Measurements from ENCODE around the gene SMIM15. TPM values are rescaled to one million over a fixed set of nuclear protein-coding genes. Genes with fewer than 3 reads are reported as not detected.
"Not testable (repeated sequence)": the region's sequence is repeated elsewhere in the genome, so short reads cannot be mapped to it uniquely, and the experiment has no call there.

Gene SMIM15
- 28.3 TPM for polyA plus RNA-seq

GRCh38 chr5:61162010-61162831 is at the start of gene SMIM15:
Gene SMIM15, minus strand, starts transcription at chr5:61162468. Its CDS starts 2,297 bp downstream, at chr5:61160171.
- Mint-ChIP-seq H3K27ac (peak within 1 kb of the TSS; percentile 90 to 99 (median 97)), H3K9me3 (peaks cover 0 to 8% (median 2%) of the 10 kb centered on the region in 3 donors), H3K27me3 (no peaks in the 10 kb centered on the region), H3K4me1 (peaks cover 22 to 33% (median 23%) of the 10 kb centered on the region in 3 donors), H3K4me3 (peak within 1 kb of the TSS; percentile 92 to 99 (median 99)), H3K36me3 (peaks cover 16% of the 10 kb centered on the region)

- Mint-ChIP-seq H3K27me3 (peaks cover 11% of the 10 kb centered on the region), H3K4me1 (peaks cover 0 to 1% (median 0%) of the 10 kb centered on the region in 3 donors), H3K36me3 (peaks cover 1% of the 10 kb centered on the region), H3K9me3 (peaks cover 10 to 36% (median 23%) of the 10 kb centered on the region in 3 donors), H3K4me3 (no peak overlapping the region), H3K27ac (no peak overlapping the region)
Observed at GRCh38 chr5:61207884-61208283, 45.6 kb upstream of the SMIM15 start.

- H3K4me3 Mint-ChIP-seq: no peak overlapping the region
Observed at GRCh38 chr5:61205013-61205412, 42.7 kb upstream of the SMIM15 start.

GRCh38 chr5:61202213-61202612 is 39.9 kb upstream of the SMIM15 start:
- H3K27me3 Mint-ChIP-seq: peaks cover 19% of the 10 kb centered on the region
- H3K27ac Mint-ChIP-seq: no peak overlapping the region
- H3K4me3 Mint-ChIP-seq: no peak overlapping the region
- no peaks in the 10 kb centered on the region for H3K36me3 Mint-ChIP-seq
- peaks cover 3 to 17% (median 8%) of the 10 kb centered on the region in 3 donors for H3K9me3 Mint-ChIP-seq
- no peaks in the 10 kb centered on the region for H3K4me1 Mint-ChIP-seq

More at GRCh38 chr5:61205013-61205412, 42.7 kb upstream of the SMIM15 start:
- Mint-ChIP-seq H3K27ac (peak overlapping the region in 2 of 3 donors; percentile 27 to 48), H3K36me3 (peaks cover 1% of the 10 kb centered on the region), H3K9me3 (peaks cover 10 to 35% (median 22%) of the 10 kb centered on the region in 3 donors), H3K4me1 (peaks cover 0 to 1% (median 0%) of the 10 kb centered on the region in 3 donors), H3K27me3 (peaks cover 12% of the 10 kb centered on the region)

- Mint-ChIP-seq H3K27me3 (peaks cover 19% of the 10 kb centered on the region), H3K9me3 (peaks cover 3 to 13% (median 8%) of the 10 kb centered on the region in 3 donors), H3K36me3 (no peaks in the 10 kb centered on the region), H3K27ac (no peak overlapping the region), H3K4me3 (no peak overlapping the region), H3K4me1 (no peaks in the 10 kb centered on the region)
Observed at GRCh38 chr5:61200582-61201155, 38.4 kb upstream of the SMIM15 start.

- Mint-ChIP-seq H3K4me3 (no peak overlapping the region), H3K9me3 (peaks cover 1 to 8% (median 7%) of the 10 kb centered on the region in 3 donors), H3K4me1 (no peaks in the 10 kb centered on the region), H3K27ac (no peak overlapping the region), H3K36me3 (no peaks in the 10 kb centered on the region), H3K27me3 (peaks cover 22% of the 10 kb centered on the region)
Observed at GRCh38 chr5:61198606-61199005, 36.3 kb upstream of the SMIM15 start.

- not testable (repeated sequence) for H3K4me3 Mint-ChIP-seq, H3K27ac Mint-ChIP-seq, H3K4me1 Mint-ChIP-seq, H3K36me3 Mint-ChIP-seq, H3K9me3 Mint-ChIP-seq, H3K27me3 Mint-ChIP-seq
Observed at GRCh38 chr5:61187826-61188225, 25.6 kb upstream of the SMIM15 start.

GRCh38 chr5:61187352-61187751 is 25.1 kb upstream of the SMIM15 start:
- not testable (repeated sequence) for H3K27me3 Mint-ChIP-seq, H3K27ac Mint-ChIP-seq, H3K4me3 Mint-ChIP-seq, H3K4me1 Mint-ChIP-seq, H3K36me3 Mint-ChIP-seq, H3K9me3 Mint-ChIP-seq

- H3K27me3 Mint-ChIP-seq: peaks cover 3% of the 10 kb centered on the region
- H3K27ac Mint-ChIP-seq: no peak overlapping the region
- H3K4me1 Mint-ChIP-seq: peaks cover 3 to 10% (median 5%) of the 10 kb centered on the region in 3 donors
- H3K36me3 Mint-ChIP-seq: no peaks in the 10 kb centered on the region
- H3K4me3 Mint-ChIP-seq: no peak overlapping the region
- H3K9me3 Mint-ChIP-seq: peaks cover 0 to 4% (median 3%) of the 10 kb centered on the region in 3 donors
Observed at GRCh38 chr5:61186634-61187033, 24.4 kb upstream of the SMIM15 start.

- peaks cover 4% of the 10 kb centered on the region for H3K27me3 Mint-ChIP-seq
- H3K27ac Mint-ChIP-seq: no peak overlapping the region
- H3K4me3 Mint-ChIP-seq: no peak overlapping the region
- no peaks in the 10 kb centered on the region for H3K36me3 Mint-ChIP-seq
- peaks cover 0 to 3% (median 3%) of the 10 kb centered on the region in 3 donors for H3K9me3 Mint-ChIP-seq
- H3K4me1 Mint-ChIP-seq: peaks cover 3 to 10% (median 5%) of the 10 kb centered on the region in 3 donors
Observed at GRCh38 chr5:61184708-61185107, 22.4 kb upstream of the SMIM15 start.

- Mint-ChIP-seq H3K9me3 (peaks cover 0 to 3% (median 3%) of the 10 kb centered on the region in 3 donors), H3K4me1 (peaks cover 3 to 10% (median 6%) of the 10 kb centered on the region in 3 donors), H3K4me3 (no peak overlapping the region), H3K27ac (no peak overlapping the region), H3K27me3 (peaks cover 4% of the 10 kb centered on the region), H3K36me3 (no peaks in the 10 kb centered on the region)
Observed at GRCh38 chr5:61183538-61183937, 21.3 kb upstream of the SMIM15 start.

GRCh38 chr5:61182449-61182848 is 20.2 kb upstream of the SMIM15 start:
- Mint-ChIP-seq H3K36me3 (no peaks in the 10 kb centered on the region), H3K27me3 (peaks cover 4% of the 10 kb centered on the region), H3K27ac (no peak overlapping the region), H3K9me3 (peaks cover 0 to 3% (median 3%) of the 10 kb centered on the region in 3 donors), H3K4me3 (no peak overlapping the region), H3K4me1 (peaks cover 12 to 16% (median 13%) of the 10 kb centered on the region in 3 donors)

GRCh38 chr5:61180886-61181285 is 18.6 kb upstream of the SMIM15 start:
- Mint-ChIP-seq H3K9me3 (no peaks in the 10 kb centered on the region), H3K36me3 (no peaks in the 10 kb centered on the region), H3K4me1 (peaks cover 6 to 21% (median 14%) of the 10 kb centered on the region in 3 donors), H3K4me3 (no peak overlapping the region), H3K27me3 (peaks cover 1% of the 10 kb centered on the region), H3K27ac (no peak overlapping the region)

GRCh38 chr5:61178702-61179101 is 16.4 kb upstream of the SMIM15 start:
- Mint-ChIP-seq H3K36me3 (no peaks in the 10 kb centered on the region), H3K27ac (no peak overlapping the region), H3K4me3 (no peak overlapping the region), H3K27me3 (peaks cover 1% of the 10 kb centered on the region), H3K4me1 (peaks cover 6 to 21% (median 14%) of the 10 kb centered on the region in 3 donors), H3K9me3 (no peaks in the 10 kb centered on the region)

- H3K4me3 Mint-ChIP-seq: peak overlapping the region in 2 of 4 donors; percentile 1 to 79
- no peaks in the 10 kb centered on the region for H3K9me3 Mint-ChIP-seq
- peaks cover 1% of the 10 kb centered on the region for H3K27me3 Mint-ChIP-seq
- no peaks in the 10 kb centered on the region for H3K36me3 Mint-ChIP-seq
- no peak overlapping the region for H3K27ac Mint-ChIP-seq
- H3K4me1 Mint-ChIP-seq: peaks cover 6 to 21% (median 14%) of the 10 kb centered on the region in 3 donors
Observed at GRCh38 chr5:61177716-61178115, 15.4 kb upstream of the SMIM15 start.

Data from IgD-negative memory B cell (primary cell).